Stimulated activated CD4-positive, alpha-beta T cell treated with anti-CD3 and anti-CD28 coated beads, Interleukin-12 subunit alpha, Interleukin-12 subunit beta, amount 100 ng/mL, for 48 hours (primary cell): ENCODE results near the gene CTBP2.

ENCODE experiments used
- DNase-seq, 3 donors: peaks; one replicate each; pipeline ENCODE4 v3.0.0-alpha.2; 2020; ENCODE audit warnings: low read depth in 2 of 3, low spot score in 1 of 3

CTBP2 gene

DNA sequence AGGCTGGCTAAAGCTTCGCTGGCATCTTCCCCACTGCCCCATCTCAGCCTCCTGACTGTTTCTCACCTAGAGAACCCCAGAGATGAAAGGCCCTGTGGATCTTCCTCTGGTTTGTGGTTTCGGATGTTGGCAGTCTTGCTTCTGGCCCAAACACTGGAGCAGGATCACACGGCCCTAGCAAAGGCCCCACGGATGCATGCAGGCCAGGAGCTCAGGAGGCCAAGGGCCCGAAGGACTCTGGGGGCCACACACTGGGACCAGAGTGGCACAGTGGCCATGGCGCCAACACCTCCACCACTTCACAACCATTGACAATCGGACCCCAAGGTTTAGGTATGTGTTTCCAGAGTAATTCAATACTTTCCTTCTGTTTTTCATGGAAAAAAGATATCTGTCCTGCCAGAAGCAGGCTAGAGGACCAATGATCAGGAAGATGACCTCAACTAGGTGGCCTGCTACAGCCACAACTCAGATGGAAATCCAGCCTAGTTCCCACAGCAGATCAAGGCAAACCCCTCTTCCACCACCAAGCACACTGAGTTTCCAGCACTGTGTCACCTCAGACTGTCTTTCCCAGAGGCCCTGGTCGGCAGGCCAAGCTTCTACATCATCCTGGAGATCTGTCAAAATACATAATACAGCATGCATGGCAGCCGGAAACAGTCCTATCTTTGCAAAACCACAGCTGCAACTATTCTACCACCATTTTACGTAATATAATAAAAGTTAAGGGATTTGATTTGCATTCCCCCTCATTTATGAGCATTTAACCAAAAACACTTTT, 53.0 kb downstream of the CTBP2 start:
- DNase-seq, result no peak

DNA sequence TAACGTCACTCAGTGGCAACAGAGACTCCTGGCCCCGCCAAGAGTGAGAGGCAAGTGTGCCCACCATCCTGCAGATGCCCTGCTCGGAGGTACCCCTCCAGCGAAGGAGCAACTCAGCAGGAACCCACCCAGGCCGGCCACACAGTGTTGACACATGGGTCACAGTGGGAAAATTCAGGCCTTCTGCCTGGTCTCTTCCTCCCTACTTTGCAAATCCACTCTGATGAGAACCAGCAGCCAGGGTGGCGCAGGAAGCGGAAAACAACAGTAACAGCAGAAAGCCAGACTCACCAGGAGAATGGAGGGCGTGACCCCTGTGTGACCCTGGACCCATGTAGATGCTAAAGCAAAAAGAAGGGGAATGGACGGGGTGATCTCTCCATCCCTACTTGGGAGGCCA, 53.8 kb downstream of the CTBP2 start:
- no peak for DNase-seq

DNA sequence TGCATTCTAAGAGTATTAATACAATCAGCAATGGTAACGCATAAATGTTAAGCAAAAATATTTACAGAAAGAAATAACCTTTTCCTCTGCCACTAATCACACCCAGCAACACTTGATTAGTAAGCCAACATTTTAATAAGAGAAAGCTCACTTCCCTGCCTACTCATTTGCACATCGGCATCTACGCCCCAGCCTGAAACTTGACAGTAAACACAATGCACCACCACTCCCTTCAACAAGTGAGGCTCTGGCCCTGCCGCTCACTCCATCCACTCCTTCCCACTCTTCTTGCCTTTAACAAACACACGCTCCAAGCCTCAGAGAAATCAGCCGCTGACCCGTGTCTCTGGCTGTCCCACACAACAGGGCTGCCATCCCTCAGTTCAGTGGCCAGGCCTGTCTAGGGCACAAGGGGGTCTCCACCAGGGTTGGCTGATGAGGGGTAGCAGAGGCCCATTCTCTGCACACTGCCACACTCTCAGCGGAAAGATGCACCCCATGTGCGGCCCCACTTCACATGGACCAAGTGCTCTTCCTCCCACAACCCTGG, 54.6 kb downstream of the CTBP2 start:
- no peak for DNase-seq

DNA sequence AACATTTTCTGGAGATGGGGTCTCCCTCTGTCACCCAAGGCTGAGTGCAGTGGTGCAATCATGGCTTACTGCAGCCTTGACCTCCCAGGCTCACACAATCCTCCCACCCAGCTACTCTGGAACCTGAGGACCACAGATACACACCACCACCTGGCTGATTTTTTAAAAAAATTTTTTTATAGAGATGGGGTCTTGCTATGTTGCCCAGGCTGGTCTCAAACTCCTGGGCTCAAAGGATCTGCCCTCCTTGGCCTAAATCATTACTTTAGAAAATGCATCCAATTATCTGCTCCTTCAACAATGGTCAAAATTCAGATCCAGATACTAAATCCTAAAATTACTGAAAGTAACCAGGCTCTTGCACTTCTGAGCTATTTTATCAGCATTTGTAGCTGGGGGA, 55.2 kb downstream of the CTBP2 start:
- no peak for DNase-seq

DNA sequence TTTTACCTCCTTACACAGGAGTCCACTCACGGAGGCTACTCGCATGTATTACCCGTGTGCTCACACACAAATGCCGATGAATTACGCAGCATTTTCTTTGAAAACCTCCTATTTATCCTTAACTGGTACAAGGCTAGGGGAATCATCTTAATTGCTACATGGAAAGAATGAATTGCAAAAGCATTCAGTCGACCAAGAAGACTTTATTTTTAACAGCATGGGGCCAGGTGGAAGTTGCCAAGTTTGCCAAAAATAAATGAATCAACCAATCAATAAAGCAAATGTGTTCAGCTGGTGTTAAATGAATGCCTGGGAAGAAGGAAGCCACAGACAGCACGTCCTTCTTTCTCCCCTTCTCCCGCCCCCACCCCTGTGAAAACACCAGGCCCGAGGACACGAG, 55.8 kb downstream of the CTBP2 start:
- no peak for DNase-seq

DNA sequence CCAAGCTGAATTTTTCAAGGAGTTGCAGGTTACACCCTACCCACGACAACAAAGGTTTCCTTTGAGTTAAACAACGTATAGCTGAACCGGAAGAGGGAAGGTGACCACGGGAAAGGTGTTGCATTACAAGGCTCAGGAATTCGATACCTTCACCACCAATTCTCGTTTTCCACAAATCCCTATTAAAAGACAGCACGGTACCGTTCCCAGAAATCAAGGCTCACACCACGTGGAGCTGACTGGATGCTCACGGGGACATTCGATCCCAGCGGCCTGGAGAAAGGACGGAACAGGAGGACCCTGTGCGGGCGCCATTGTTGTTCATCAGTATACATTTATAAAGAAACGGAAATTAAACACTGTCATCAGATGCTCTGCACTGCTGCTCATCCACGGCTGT, 56.4 kb downstream of the CTBP2 start:
- DNase-seq, result no peak

DNA sequence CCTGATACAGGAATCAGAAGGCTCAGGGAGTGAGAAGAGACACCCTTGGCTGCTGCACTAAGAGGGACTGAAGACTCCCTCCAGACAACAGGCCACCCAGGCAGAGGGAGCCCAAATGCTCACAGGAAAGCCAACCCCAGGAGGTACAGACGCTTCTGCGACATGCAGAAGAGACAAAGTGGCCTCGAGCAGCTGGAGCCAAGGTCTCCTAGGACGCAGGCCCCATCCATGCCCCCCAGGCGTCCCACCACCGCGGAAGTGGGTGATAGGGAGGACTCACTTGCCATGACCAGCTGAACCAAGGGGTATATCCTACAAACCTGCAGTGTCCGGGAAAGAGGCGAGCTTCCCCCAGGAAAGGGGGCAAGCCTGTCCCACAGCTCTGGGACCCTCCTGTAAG, 56.9 kb downstream of the CTBP2 start:
- no peak for DNase-seq

DNA sequence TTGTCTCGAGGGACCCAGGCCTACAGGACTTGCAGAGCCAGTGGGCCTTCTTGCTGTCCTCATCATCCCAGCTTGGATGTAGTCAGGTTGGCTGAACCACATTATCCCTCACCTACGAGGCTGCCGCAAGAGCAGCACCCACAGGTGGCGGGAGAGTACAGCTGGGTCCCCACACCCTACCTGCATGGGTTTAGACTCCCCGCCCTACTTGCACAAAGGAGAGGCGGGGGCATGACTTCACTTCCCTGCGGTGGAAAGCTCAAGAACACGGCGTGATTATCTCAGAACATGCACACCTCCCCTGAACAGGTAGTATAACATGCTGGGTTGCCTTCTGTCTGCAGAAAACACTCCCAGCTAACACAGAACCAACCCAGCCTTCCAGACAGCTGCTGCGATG, 57.5 kb downstream of the CTBP2 start:
- no peak for DNase-seq

DNA sequence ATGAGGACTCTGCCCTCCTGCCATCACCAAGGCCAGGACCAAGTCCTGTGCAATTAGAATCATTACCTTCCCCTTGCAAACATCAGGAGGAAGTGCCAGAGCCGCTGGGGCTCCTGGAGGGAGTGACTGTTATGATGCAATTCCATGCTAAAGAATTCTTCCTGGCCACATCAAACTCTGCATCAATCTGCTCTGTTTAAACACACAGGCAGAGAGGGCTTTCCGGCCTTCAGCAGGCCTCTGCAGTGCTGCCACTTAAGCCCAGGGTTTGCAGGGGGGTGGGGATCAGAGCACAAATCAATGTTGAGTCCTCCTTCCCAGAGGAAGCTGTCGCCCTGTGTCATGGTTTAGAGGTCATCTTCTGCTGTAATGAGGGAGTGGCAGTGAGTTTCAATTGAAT, 58.1 kb downstream of the CTBP2 start:
- DNase-seq, result no peak

DNA sequence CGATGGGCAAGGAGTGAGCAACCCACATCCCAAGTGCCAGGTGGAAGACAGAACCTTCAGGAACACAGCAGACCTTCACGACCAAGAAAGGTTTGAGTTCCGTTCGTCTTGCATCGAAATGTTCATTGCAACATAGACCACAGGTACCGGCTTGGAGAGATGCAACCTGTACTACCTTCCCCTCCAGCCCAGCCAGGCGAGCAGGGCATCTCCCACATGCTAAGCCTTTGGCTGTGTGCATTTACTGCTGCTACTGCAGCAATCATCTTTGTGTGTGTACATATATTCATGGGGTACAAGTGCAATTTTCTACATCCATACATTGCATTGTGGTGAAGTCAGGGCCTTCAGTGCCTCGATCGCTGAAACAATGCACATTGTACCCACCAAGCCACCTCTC, 58.8 kb downstream of the CTBP2 start:
- no peak for DNase-seq

DNA sequence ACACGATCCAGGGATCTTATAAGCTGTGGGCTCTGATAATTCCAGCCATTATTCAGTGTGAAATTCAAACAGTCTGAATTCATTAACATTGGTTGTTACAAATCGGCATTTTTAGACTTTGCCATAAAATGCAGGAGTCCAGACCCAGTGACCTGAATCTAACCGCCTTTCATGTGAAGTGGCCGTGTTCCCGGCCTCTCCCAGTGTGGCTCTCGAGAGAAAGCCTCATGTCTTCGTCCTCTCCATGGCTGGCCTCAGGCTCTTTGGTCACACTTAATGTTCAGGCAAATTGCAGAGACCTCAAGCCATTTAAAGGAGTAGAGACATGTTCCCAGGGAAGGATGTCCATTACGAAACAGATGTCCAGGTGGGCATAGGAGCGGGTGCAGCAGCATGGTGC, 59.3 kb downstream of the CTBP2 start:
- no peak for DNase-seq

DNA sequence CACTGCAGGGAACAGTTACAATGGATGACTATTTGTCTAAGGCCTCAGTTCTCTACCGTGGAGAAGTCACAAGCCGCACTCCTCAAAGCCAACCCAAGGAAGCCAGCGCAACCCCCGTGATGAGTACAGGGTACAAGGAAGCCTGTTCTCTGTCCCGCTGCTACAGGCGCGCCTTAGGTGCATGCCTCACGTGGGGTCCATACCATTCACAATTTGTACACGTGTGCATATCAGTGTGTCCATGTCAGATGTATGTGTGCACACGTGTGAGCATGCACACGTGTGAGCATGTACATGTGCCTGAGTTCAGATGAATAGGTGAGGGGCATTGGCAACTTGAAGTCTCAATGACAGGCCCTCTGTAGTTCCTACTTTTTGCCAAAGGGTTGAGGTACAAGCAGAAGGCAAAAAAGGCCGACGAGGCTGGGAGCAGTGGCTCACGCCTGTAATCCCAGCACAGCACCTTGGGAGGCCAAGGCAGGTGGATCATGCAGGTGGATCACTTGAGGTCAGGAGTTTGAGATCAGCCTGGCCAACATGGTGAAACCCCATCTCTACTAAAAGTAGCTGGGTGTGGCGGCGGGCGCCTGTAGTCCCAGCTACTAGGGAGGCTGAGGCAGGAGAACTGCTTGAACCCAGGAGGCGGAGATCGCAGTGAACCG, 62.8 kb downstream of the CTBP2 start:
- DNase-seq, result no peak

DNA sequence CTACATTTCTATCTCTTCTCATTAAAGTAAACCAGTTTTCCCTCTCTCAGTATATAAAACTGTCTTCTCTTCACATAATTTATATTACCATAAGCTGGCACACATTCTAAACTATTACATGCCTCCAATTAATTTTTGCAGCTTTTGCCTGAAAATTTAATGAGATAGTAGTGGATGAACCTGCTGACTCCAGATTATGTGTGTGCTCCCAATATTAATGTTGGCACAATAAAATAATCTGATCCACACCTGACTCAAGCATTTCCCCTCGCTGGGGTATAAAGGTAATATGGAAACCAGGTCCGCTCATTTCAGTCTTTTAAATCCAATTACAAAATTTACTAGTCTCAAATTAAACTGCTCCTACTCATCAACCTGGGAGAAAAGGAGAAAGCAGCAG, 63.4 kb downstream of the CTBP2 start:
- no peak for DNase-seq

DNA sequence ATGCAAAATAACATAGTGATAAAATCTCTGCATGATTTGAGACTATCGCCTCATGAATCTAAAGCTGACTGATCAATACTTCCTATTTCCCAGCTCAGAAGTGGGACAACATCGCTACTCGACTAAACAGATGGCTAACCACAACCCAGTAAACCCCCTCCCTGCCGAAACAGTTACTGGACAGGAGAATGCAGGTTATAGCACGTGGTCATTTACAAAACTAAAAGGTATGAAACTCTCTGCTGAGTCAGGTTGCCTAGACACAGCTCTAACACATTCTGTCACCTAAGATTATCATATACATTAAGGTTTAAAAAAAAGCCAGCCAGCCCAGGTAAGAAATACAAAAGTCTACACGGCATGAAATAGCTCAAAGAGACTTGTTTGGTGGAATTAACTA, 64.0 kb downstream of the CTBP2 start:
- no peak for DNase-seq

DNA sequence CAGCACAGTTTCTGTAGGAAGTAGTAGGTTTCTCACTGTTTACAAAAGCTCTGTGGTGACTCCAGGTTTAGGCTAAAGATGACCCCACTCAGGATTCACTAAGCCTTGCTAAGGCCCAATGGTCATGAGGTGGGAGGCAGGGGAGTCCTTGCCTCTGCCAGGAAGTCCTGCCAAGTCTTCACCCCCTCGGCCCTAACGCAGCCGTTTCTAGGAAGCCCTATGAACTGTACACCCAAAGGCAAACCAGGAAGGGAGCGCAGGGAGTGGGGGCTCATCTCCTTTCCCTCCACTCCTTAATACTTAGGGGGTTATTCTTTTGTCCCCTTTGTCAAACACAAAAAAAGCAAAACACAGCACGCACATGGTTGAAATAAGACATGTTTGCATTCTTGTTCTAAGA, 64.6 kb downstream of the CTBP2 start:
- DNase-seq, result no peak

DNA sequence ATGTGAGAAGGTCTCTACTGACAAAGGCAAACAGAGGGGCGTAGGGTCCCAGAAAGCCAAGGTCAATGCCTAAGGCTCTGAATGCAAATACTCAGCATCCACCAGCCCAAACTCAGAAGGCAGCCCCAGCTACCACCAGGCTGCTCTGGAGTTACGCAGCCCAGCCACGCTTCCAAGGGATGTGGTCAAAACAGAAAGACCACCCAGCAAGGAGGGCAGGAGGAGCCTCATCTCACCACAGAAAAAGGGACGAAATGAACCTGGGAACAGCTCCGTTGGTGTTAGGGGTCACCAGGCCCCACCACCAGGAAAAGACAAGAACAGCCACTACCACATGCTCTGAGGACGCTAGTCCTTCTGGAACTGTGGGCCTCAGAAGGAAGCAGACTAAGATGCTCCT, 65.1 kb downstream of the CTBP2 start:
- DNase-seq, result no peak

DNA sequence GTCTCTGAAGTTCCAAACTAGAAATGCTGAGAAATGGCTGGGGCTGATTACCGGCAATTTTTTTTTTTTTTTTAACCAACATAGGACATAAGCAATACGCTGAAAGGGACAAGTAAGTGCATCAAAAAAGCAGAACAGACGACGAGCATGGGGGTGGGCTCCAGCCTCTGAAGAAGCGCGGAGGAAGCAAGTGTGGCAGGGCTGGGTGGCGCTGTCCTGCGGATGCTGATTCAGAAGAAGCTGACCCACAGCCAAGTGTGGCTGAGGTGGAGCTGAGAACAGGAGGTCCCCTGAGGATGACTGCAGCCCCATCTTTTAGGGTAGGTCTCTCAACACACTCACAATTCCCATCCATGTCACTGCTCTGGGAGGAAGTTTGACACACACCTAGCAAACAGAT, 65.6 kb downstream of the CTBP2 start:
- no peak for DNase-seq

DNA sequence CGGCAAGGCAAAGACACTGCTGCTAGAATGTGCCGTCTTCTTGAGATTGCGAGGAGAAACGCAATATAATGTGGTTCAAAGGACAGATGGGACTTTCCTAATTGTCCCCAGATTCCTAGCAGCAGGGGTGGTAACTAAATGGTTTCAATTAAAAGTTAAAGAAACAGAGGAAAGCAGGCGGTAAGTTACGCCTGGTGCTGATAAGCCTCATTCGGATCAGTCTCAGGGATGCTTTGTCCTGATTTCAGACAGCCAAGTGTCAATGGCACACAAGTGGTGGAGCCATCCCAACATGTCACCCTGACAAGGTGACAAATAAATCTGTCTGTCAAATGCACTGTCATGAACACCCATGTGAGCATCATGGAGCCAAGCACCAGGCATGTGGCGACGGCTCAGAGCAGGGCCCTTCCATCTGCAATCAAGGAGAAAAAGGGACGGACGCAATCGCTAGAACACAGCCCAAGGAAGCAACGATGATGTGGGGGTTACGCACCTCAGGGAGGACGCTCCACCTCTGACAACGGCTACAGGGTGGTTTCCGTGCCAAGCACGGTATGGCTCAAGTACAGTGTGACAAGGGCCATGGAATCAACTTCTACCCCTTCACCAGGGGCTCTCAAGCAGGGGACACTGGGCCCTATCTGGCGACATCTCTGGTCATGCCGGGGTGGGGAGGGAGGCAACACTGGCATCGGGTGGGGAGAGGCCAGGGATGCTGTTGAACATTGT, 66.2 kb downstream of the CTBP2 start:
- no peak for DNase-seq

DNA sequence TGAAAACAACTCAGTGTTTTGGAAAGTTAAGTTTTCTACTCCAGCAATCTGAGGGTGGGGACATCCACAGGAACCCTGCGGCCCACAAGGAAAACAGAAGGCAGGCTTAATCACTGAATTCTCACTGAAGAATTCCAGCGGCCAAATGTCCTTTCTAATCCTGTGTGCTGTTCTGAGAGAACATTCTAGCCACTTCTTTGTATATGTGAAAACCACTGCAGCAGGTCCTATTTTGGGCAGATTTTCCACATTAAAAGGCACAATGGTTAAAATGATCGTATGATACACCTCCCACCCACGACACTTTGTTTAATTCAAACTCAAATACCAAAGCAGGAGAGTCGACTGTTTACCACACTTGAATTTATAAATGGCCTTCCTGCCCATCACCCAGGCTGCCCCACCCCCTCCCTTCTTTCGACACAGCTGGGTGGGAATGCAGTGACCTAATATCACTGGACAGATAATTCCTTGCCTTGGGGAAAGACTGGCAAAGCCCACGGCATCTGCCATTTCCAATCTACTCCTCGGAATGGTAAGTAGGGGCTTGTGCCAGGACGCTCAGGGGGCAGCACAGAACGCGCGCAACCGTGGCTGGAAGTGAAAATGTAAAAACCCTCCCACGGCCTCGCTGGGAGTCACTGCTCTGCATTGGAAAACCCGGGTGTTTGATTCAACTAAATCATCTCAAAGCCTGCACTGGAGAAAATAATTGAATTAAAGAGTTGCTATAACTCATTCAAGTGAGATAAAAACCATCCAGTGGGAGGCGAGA, 67.0 kb downstream of the CTBP2 start:
- no peak for DNase-seq

DNA sequence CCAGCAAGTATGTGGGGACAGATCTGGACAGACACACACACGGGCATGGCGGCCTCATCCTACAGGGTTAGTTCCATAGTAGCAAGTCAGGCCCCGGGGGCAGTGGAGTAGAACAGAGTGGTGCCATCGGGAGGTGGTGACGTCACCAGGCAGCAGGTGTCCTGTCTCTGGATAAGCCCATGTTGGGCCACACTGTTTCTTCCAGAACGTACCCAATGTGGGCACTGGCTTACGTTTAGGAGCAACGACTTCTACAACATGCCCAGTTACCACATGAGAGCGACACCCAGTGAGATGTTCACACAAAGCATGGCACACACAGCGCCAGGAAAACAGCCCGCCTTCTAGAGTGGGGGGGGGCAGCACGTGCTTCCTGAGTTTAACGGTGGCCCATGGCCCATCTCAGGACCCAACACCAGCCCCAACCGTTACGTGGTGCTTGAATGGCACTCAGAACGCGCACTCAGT, 67.8 kb downstream of the CTBP2 start:
- DNase-seq, result no peak

DNA sequence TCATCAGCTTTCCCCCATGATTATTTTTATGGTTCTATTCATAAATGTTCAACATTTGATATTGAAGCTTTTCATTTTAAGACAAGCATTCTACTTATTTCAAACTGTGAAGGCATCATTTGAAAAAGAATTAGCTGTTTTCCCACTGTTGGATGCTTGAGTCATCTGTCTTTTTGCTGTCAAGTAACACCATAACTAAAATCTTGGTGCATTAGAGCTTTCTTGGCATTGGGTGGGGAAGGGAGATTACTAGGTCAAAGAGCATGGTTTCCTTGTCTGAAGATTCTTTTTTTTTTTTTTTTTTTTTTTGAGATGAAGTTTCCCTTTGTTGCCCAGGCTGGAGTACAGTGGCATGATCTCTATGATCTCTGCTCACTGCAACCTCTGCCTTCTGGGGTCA, 68.5 kb downstream of the CTBP2 start:
- DNase-seq, result no peak
